NCI-H1417 treated with DMSO at 0.1 percent for 48 hours (cell line): Measurements from ENCODE around the gene TRAF2.
"Not testable (repeated sequence)": the region's sequence is repeated elsewhere in the genome, so short reads cannot be mapped to it uniquely, and the experiment has no call there.

ENCODE experiments used
- DNase-seq: peaks from one replicate; lab custom pipeline; 2025; lab: John Stamatoyannopoulos, UW

The TRAF2 gene

DNA sequence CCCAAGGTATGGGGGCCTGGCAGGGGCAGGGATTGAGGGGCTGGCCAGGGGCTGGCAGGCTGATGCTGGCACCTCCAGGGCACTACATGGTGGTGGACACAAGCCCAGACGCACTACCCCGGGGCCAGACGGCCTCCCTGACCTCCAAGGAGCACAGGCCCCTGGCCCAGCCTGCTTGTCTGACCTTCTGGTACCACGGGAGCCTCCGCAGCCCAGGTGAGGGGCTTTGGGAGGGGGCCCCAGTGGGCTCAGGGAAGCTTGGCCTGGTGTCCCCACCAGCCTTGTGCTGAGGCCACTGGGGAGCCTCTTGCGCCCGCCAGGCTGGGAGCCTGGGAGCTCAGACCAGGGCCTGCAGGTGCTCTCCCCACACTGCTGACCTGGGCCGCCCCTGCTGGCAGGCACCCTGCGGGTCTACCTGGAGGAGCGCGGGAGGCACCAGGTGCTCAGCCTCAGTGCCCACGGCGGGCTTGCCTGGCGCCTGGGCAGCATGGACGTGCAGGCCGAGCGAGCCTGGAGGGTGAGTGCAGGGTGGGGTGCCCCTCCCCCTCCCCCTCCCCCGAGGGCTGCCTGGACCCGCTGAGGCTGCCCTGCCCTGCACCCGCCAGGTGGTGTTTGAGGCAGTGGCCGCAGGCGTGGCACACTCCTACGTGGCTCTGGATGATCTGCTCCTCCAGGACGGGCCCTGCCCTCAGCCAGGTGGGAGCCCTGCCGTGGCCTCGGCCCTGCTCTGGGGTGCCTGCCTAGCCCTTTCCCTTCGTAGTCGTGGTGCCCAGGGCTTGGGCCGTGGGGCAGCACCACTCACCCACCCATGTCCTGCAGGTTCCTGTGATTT lies 28.5 kb upstream of the TRAF2 start:
- DNase-seq, result no peak

DNA sequence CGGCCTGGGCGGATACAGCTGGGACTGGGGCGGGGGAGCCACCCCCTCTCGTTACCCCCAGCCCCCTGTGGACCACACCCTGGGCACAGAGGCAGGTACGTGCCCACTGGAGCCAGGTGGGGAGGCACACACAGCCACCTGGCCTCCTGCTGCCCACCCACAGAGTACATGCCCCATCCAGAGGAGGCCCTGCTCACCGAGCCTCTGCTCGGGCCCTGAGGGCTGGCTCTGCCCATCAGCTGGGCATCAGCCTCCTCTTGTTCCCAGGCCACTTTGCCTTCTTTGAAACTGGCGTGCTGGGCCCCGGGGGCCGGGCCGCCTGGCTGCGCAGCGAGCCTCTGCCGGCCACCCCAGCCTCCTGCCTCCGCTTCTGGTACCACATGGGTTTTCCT lies 27.9 kb upstream of the TRAF2 start:
- no peak for DNase-seq

DNA sequence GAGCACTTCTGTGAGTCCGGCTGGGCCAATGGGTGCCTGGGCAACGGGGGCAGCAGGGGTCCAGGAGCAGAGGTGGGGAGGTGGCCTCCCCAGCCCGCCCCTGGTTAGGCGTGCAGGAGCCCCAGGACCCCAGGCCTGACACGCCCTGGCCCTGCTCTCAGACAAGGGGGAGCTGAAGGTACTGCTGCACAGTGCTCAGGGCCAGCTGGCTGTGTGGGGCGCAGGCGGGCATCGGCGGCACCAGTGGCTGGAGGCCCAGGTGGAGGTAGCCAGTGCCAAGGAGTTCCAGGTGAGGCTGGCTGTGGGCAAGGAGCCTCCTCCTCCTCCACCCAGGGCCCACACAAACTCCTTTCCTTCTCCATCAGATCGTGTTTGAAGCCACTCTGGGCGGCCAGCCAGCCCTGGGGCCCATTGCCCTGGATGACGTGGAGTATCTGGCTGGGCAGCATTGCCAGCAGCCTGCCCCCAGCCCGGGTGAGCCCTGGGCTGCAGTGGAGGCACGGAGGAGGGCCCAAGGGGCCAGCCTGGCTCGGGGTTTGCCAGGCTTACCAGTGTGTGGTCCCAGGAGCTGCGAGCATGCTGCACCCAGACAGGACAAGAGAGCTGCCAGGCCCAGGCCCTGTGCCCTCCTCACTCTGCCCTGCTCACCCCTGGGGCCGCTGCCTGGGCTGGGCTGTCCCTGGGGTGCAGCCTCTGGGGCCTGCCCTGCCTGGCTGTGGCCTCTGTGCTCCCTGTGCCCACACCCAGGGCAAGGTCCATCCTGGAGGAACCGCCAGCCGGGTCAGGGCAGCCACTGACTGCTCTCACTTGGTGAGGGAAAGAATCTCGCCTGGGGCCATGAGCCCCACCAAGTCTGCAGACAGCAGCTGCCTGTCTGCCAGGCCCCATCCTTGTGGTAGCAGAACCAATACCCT lies 27.2 kb upstream of the TRAF2 start:
- no peak for DNase-seq

GRCh38 chr9:136860529-136860928 lies 25.8 kb upstream of the TRAF2 start:
- DNase-seq, result no peak

GRCh38 chr9:136860933-136861873 lies 25.1 kb upstream of the TRAF2 start:
- no peak for DNase-seq

- DNase-seq, result no peak
These were observed 24.4 kb upstream of the TRAF2 start for GRCh38 chr9:136861874-136862457.

GRCh38 chr9:136862849-136863622 lies 23.3 kb upstream of the TRAF2 start:
- no peak for DNase-seq

- no peak for DNase-seq
These were observed 22.6 kb upstream of the TRAF2 start for GRCh38 chr9:136863623-136864273.

DNA sequence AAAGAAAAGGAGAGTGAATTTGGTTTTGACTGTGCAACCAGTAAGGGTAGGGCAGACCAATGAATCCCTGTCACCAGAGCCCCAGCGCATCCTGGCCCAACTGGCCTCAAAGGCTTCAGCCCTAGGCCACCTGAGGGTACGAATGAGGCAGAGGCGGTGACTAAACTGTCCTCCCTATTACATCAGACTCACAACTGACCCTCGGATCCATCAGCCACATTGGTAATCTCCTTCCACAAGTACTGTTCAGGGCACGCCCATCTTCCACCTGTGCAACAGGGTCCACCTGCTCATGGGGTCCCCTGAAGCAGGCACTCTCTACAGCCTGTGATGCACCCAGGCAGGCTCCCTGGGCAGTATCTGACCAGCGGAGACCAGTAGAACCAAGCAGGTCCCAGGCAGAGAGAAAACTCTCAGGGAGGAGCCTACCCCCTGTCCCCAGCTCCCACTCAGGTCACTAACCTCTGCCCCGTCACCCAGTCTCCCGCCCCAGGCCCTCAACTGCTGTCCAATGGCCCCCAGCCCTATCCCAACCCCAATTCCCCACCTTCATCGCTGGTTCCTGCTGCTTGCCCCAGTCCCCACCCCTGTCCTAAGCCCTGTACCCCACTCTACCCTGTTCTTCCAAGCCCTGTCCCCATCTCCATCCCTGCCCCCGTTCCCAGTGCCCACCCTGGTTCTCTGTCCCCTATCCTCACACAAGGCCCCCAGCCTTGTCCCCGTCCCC lies 21.1 kb upstream of the TRAF2 start:
- DNase-seq, result no peak

DNA sequence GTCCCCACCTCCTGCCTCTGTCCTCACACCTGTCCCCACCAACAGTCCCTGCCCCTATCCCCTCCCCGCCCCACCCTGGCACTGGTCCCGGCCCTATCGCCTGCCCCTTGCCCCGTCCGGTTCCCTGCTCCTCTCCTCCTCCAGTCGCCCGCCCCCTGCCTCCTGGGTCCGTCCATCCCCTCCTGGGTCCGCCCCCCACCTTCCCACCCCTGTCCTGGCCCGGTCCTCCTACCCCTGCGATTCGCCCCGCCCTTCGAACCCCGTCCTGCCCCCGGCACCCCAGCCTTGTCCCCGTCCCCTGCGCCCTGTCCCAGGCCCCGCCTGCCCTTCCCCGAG lies 20.6 kb upstream of the TRAF2 start:
- no peak for DNase-seq

DNA sequence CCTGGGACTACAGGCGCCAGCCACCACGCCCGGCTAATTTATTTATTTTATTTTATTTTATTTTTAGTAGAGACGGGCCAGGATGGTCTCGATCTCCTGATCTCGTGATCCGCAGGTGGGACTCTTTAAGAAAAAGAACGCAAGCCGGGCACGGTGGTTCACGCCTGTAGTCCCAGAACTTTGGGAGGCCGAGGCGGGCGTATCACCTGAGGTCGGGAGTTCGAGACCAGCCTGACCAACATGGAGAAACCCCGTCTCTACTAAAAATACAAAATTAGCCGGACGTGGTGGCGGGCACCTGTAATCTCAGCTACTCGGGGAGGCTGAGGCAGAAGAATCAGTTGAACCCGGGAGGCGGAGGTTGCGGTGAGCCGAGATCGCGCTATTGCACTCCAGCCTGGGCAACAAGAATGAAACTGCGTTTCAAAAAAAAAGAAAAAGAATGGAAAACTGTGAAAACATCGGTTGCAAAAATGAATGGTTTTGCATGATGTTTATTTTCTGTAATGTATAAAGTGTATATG lies 19.4 kb upstream of the TRAF2 start:
- DNase-seq, result not testable (repeated sequence)

DNA sequence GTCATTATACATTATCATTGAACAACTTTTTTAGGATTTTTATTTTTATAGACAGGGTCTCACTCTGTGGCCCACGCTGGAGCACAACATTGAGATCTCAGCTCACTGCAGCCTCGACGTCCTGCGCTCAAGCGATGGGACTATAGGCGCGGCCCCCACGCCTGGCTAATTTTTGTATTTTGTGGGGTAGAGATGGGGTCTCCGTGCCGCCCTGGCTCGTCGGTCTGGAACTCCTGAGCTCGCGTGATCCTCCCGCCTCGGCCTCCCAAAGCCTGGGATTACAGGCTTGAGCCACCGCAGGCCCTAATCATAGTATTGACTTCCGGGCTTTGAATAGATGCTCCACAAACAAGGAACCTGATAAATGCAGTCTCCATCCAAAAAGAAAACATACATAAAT lies 18.8 kb upstream of the TRAF2 start:
- DNase-seq, result no peak

DNA sequence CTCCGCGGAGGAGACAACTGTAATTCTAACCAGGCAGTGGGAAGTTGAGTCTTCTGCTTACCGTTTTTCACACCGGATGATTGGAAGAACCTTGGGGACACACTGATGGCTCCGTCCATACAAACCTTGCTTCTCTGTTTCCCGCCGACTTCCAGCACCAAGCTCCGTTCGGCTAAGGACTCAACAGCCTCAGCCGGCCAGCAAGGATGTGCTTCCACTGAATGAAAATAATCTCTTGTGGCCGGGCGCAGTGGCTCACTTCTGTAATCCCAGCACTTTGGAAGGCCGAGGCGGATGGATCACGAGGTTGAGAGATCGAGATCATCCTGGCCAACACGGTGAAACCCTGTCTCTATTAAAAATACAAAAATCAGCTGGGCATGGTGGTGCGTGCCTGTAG lies 18.4 kb upstream of the TRAF2 start:
- DNase-seq, result no peak

GRCh38 chr9:136868644-136869043 lies 17.7 kb upstream of the TRAF2 start:
- no peak for DNase-seq

- not testable (repeated sequence) for DNase-seq
These were observed 16.7 kb upstream of the TRAF2 start for GRCh38 chr9:136869611-136870010.

- no peak for DNase-seq
These were observed 11.2 kb upstream of the TRAF2 start for GRCh38 chr9:136875155-136875554.

GRCh38 chr9:136876476-136876875 lies 9.8 kb upstream of the TRAF2 start:
- no peak for DNase-seq

GRCh38 chr9:136880651-136881050 lies 5.7 kb upstream of the TRAF2 start:
- no peak for DNase-seq

DNA sequence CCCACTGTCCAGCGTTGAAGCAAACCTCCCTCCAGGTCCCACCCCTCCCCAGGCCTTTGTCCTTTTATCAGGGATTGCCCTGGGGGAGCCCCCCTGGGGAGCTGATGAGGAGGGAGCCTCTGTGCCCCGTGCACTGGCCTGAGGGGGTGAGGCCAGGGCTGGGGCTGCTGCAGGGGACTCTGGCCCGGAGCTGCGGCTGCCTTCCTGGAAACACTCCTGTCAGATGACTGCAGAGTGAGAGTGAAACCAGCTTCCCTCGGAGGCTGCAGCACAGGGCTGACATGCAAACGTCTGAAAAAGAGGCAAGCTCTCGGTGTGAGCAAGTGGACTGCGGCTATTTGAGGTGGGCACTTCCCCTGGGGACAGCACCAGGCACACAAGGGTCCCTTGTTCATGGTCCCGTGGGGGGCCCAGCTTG lies 4.6 kb upstream of the TRAF2 start:
- no peak for DNase-seq
